Fibroblast of lung (primary cell): ENCODE results near the gene NLRP6.

Source experiments
- EZH2 ChIP-seq: IDR thresholded peaks from 2 replicates; pipeline ENCODE4 v1.5.1; 2012; ENCODE audit warnings: low read length, control low read depth, mild to moderate bottlenecking; ENCODE audit errors: missing control alignments
- TF ChIP-seq, protein P1 (sequence below), 2 donors: IDR thresholded peaks in 1 of 2; conservative IDR thresholded peaks in 1 of 2; 1 replicate in 1 of 2; 2 replicates in 1 of 2; pipeline ENCODE4 v1.5.1; 2011 to 2012; ENCODE audit warnings: low read length in 2 of 2, control low read depth in 1 of 2, inconsistent platforms in 1 of 2, low read depth in 1 of 2, mild to moderate bottlenecking in 1 of 2

DNA sequence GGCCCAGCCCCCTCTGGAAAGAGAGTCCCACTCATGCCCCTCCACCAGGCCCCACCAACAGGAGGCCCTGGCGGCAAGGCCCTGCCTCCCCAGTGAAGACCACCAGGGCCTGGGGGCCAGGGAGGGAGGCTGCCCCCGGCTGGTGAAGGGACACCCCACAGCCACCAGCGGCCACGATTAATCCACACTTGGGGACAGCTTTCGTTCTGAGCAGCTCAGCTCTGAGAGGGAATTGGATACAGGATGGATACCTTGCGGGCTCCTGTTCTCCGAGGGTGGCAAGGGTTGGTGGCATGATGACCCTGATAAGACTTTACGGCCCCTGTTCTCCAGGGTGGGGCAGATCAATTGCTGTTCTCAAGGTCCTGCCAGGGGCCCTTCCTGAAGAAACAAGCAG, 6.9 kb upstream of the NLRP6 start:
- TF ChIP-seq, protein P1, sequence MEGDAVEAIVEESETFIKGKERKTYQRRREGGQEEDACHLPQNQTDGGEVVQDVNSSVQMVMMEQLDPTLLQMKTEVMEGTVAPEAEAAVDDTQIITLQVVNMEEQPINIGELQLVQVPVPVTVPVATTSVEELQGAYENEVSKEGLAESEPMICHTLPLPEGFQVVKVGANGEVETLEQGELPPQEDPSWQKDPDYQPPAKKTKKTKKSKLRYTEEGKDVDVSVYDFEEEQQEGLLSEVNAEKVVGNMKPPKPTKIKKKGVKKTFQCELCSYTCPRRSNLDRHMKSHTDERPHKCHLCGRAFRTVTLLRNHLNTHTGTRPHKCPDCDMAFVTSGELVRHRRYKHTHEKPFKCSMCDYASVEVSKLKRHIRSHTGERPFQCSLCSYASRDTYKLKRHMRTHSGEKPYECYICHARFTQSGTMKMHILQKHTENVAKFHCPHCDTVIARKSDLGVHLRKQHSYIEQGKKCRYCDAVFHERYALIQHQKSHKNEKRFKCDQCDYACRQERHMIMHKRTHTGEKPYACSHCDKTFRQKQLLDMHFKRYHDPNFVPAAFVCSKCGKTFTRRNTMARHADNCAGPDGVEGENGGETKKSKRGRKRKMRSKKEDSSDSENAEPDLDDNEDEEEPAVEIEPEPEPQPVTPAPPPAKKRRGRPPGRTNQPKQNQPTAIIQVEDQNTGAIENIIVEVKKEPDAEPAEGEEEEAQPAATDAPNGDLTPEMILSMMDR (conservative IDR thresholded peaks at IDR 0.05 in 1 of 2, IDR thresholded peaks at IDR 0.05 in 1 of 2; ENCODE audit: low read depth in 1 of 2, low read length in 2 of 2) = no peak
- TF ChIP-seq EZH2 = no peak
